Central memory CD4-positive, alpha-beta T cell (primary cell): ENCODE results near the gene ITGA4.

Source experiments
- DNase-seq: peaks from one replicate; pipeline ENCODE4 v3.0.0; 2022

Gene ITGA4

DNA sequence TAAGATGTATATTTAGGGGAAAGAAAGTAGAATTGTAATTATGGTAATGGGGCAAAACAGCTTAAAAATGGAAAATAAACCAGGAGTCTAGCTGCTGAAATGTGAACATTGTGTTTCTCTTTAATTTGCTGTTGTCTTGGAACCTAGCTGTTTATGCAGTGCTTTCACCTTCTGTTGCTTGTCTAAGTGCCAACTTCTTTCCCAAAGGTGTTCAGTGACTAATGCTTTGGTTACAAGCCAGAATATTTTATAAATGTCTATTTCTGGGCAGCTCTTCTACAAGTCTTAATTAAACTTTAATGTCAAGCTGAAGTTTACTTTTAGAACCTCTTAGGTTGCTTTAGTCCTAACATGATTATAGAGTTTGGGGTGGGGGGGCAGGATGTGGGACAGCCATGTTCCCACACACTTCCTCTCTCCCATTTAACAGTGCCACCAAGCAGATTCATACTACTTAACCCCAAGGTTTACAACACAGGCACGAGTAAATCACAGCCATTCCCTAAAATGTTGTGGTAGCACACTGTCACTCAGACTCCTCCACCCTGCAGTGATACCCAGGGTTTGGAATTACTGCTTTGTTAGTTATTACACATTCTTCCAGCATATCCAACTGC, 60.6 kb downstream of the ITGA4 start:
- DNase-seq: no peak

DNA sequence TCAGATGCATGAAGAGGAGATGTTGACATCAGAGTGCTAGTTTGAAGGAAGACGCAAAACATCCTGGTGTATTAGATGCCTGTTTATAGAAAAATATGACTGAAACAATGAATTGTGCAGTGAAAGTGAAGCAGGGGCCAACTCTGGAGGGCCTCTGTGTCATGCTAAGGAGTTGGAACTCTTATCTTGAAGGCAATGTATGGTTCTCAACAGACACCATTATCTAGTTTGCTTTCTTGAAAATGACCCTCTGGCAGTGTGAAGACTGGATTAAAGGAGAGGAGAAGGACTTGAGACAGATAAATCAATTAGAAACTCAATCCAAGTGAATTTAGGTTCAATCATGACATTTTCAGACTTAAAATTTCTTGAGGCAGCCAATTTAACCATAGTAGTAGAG, 63.1 kb downstream of the ITGA4 start:
- no peak for DNase-seq

DNA sequence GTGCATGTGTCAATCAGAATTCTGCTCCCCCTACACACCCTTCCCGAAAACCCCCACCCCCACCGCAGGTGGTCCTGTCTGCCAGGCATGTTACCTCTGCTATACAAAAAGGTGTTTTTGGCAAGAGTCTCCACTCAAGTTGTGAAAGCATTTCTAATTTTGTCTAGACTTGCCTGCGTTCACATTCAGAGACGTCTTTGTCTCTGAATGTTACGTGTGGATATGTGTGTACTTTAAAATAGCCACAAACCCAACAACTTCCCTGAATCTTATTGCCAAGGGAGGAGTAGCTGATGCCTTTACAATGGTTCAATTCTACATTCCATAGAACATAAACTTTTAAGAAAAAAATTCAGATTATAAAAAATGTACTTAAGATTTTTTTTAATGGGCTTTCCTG, 66.6 kb downstream of the ITGA4 start:
- DNase-seq: no peak

DNA sequence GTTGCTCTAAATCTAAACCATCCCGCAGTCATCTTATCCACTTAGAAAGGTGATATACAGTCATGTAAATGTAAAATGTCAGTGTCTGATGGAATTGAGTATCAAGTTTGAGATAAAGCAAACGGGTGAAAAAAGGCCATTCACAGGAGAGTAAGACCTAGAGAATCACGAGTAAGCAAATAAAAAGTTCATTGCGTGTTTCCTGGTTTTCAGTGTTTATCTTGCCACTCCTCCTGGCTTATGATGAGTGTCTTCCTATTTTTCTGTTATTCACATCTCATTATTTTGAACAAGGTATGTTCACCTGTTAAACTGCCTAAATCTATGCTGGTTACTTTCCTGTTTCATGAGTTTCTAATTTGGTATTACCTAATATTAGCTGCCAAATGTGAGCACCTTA, 68.8 kb downstream of the ITGA4 start:
- DNase-seq: no peak

DNA sequence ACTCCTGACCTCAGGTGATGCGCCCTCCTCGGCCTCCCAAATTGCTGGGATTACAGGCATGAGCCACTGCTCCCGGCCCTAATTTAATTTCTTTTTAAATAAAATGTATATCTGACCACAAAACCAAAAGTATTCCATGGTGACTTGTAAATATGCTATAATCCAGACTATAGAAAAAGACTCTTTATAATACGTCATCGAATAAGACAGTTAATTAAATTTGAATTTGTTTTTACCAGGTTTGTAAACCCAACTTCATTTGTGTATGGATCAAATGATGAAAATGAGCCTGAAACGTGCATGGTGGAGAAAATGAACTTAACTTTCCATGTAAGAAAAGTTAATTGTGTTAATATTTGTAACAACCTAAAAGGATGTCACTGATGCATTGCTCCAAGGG, 69.9 kb downstream of the ITGA4 start:
- no peak for DNase-seq

DNA sequence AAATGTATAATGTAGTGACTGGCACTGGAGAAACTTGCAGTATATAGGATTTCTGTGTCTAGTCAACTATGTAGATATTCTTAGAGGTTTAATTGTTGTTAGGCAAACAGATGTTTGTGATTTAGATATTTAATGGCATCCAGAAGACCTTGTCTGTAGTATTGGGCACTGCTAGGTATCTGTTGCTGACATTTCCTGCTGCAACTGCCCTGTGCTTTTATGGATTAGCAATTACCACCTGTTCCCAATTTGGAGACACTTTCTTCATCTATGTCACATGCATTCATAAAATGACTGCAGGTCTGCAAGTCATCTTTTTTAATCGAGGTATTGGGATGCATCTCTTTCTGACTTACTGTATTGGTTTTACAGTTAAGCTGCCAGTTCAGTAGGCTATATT, 71.3 kb downstream of the ITGA4 start:
- DNase-seq: no peak

DNA sequence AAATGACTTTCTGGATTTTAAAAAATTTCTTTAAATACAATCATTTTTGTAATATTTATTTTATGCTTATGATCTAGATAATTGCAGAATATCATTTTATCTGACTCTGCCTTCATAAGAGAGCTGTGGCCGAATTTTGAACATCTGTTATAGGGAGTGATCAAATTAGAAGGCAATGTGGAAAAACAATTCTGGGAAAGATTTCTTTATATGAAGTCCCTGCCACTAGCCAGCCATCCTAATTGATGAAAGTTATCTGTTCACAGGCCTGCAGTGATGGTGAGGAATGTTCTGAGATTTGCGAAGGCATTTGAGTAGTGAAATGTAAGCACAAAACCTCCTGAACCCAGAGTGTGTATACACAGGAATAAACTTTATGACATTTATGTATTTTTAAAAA, 79.5 kb downstream of the ITGA4 start:
- DNase-seq: no peak

DNA sequence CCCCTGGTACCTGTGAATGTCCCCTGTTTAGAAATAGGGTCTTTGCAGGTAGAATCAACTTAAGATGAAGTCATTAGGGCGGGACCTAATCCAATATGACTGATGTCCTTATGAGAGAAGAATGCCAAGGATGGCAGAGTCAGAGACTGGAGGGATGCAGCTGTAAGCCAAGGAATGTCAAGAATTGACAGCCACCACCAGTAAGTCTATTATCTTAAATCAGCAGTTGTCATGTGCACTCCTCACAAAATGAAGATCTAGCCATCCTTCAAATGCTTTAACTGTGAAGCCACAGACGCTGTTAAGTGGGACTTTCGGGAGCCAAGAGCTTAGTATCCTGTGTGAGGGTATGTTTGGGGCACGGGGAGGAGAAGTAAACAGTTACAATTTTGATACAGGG, 83.2 kb downstream of the ITGA4 start:
- no peak for DNase-seq

DNA sequence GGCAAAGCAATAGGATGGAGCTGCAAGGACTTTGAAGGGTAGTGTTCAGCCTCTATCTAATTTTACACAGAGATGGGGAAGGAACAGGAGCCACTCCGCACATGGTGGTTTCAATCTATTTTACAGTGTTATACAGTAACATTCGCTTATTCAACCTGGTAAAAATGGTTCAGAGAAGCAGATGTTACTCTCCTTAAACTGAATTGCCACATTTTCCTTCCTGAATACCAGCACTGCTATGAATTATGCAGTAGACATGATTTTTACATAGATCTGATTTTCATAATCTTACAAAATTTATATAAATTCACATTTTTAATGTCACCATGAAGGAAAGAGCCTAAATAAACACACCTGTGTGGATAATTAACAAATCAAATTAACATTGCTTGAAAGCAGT, 85.0 kb downstream of the ITGA4 start:
- no peak for DNase-seq

DNA sequence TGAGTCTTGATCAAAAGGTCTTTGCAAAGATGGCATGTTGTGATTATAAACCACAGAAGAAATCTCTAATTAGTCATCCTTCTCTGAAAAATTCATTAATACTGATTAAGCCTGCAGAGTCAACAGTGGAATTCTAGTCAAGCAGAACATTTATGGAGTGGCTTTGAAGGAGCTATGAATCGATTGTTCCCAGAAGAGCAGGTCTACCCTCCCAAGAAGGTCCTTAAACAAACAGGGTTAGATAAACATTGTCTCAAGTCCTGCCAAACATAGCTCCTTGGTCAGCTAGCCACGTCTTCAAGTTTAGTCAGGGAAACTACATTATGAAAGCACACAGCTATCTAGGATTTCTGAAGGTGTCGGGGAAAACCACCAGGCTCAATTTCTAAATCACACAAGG, 88.9 kb downstream of the ITGA4 start:
- no peak for DNase-seq

DNA sequence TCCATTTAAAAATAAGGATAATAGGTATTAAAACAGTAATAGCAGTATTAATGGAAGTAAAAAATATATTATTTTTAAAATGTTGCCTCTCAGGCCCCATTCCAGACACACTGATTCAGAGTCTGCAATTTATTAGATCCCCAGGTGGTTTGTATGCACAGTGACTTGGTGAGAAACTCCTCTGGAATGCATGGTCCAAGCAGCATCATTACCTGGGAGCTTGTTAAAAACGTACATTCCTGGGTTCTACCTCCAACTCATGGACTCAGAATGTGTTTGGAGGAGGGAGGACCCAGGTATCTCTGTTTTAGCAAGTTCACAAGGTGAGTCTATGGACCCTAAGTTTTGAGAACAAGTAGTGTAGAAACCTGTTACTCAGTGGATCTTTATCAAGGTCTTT, 95.6 kb downstream of the ITGA4 start:
- DNase-seq: no peak

DNA sequence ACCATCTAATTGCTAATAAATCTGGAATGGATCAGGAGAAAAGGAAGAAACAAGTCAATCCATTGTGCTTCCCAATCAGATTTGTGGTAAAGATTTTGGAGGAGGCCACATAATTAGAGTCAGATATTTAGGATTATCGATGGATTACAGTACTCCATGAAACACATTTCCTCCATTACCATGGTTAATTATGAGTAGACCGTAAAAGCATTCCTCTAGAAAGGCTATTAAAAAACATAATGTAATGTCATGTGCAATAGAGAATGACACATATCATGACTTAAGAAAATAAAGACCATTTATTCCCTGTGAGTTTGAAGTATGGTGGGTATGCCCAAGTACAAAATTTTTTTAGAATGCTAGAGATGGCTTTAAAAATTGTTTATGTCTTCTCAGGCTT, 96.1 kb downstream of the ITGA4 start:
- no peak for DNase-seq

DNA sequence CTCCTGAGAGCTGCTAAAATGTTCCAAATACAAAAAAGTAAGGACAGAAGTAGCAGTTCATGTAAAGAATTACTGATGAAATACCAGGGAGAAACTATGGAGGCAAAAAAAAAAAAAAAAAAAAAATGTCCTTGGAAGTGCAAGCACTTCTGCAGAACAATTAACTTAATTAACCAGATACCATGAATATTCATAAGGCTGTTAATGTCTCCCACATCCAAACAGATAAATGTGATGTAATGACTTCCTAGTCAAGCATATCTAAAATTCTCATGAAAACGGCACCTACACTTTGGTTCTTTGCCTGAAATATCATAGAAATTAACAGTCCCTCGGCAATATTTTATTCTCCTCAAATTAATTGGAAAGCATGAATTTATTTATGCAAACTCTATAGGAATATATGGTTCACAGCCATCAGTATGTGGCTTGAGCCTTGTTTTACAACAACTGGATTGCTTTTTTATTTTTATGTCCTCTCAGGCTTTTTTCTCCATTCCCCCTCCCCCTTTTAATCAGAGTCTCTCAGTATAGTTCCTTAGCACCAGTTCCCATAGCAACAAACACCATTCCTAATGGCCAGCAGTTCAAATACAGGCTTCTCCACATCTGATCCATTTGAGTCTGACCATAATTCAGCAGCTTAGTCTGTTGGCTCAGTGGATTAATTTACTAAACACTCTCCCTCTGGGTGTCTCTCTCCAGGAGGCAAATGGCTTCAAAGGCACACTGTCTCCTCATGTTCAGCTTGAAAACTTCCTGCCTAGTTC, 97.1 kb downstream of the ITGA4 start:
- no peak for DNase-seq

DNA sequence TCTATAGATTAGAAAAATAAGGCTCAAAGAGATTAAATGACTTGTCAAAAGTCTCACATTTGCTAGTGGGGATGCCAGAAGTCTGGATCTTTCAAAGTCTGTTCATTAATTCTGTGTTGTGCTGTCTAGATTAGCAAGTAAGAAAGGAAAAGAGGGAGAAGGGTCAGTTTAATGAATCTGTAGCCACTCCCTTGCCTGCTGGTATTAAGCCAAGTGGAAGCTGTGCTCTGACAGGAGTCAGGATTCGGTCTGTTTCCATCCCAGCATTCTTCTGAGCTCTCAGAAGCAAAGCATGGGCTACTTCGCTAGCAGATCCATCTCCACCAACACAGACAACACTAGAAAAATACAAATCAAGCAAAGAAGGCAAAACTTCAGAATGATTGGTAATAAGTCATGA, 101.2 kb downstream of the ITGA4 start:
- no peak for DNase-seq

DNA sequence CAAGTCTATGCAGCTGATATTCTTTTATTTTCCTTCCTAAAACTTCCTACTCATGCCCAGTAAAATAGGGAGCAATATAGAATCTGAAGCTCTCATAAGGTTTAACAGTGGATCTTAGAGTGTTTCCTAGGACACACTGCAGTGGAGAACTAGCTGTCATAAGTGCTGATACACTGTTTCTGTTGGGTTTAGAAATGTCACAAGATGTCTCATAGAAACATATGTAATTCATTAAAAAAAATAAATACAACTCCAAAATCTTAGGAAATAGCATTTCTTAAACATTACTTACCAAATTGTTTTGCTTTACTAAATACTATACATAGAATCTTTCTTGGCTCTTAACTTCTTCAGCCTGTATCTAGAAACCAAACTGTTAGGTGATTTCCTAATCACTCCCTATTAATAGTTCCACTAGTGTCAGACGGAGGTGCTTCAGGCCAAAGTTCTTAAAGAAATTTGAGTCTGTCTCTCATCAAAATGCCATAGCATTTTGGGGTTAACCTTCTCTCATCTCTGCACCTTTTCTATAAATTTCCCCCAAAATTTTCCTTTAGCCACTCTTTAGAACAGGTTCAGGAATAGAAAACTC, 106.0 kb downstream of the ITGA4 start:
- DNase-seq: no peak

DNA sequence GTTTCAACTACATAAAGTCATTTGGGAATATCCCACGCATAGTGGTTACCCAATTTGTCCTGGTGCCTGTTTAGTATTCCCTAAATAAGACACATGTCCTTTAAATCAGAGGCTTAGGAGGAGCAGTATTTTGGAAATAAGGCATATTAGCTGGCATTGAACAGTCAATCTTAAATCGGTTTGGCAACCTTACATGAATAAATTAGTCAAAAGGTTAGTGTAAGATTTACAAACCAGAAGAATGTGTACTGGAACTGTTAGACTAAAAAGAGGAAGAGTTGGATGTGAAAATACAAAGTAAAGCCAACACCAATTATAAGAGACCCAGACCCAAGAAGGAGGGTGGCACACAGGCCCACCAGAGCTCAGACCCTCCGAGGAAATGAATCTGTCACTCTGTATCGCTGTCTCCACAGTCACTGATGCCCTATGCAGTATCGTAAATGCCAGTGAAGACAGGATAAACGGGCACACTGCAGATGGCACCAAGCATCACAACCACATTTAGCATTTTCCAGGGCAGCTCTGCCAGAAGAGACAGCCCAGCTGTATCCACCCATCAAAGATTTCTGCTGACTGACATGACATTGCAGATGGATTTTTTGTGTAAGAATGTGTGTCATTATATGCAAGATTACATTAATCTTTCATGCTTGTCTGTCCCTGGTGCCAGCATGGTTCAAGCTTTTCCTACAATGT, 109.3 kb downstream of the ITGA4 start:
- no peak for DNase-seq

DNA sequence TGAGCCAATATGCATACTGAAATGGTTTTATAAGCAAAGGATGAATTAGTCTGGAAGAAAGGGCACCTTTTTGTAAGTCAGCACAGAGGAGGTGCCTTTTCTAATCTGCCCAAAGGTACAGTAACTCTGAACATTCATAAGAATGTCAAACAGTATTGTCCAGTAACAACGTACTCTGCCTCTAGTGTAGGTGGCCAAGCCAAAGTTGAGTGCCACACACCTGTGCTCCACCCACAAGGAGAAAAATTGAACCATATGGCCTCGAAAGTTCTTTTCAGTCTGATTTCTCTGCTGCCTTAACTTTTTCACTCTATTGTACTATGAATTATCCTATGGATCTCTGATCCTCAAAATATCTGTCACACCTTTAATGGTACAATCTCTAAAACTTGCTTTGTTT, 112.9 kb downstream of the ITGA4 start:
- DNase-seq: no peak

DNA sequence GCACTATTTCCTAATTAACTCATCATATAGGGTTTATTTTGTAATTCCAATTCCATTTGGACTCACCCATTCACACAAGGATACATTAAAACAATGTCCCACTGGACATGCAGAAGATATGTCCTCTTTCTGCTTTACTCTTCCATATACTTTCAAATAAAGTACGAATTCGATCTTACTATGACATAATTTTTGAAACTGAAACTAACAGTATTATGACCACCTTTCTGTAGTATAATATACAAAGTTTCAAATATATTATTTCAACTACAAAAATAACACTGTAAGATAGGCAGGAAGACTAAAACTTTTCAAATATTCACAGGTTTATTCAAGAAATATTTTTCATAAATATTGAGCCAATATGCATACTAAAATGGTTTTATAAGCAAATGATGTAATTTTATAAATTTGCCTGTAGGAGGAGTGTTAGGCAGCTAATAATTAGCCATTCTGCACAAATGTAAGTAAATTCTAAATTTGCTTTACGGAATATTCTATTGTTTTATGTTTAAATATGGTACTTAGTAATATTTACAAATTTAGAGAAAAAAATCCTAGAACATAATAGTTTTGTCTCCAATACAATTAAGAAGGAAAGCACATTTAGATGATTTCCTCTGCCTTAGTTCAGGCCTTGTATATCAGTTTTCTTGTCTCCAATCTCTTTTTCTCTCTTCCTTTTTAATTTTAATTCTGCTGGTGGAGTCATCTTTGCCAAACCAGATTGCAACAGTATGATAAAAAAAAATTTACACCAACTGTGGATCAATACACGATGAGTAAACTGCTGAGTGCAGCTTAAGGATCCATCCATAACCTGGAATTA, 113.9 kb downstream of the ITGA4 start:
- DNase-seq: no peak

DNA sequence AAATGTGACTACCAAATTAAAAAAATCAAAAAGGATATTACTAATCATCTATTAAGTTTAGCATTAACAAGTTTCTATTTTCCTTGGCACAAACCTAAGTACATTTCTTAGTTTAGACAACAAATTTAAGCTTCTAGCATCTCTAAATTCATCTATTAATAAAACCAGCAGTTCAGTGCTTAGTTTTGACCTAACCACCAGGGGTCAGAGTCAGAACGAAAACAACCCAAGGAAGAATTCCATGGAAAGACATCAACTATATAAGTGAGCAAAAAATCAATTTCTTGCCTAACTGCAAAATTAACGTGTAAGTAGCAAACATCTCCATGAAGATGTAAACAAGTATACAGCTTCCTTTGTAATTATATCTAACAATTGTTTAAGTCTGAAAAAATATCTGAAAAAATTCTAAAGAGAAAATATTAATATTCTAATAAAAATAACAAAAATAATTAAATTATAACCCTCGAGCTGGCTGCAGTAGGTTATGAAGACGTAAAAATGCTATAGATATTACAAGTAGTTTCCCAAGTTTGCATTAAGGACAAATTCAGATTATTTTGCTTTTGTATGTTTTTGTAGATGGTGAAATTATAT, 116.1 kb downstream of the ITGA4 start:
- DNase-seq: no peak

DNA sequence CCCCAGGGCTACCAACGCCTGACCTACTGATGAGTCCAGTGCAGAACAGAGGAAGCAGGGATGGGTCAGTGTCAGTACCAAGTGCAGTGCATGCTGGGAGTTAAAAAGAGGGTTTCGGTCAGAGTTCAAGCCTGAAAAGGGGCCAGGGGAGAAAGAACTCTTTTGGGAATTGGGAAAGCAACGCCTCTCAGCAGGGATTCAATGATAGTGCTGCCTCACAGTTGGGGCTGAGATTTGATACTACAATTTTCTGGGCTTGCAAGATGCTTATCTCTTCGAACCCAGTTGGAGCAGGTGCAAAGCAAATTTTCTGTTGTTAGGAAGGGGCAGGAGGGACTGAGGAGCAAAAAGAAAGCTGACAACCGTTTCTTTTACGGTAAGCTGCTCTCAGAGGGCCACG, 117.1 kb downstream of the ITGA4 start:
- no peak for DNase-seq

DNA sequence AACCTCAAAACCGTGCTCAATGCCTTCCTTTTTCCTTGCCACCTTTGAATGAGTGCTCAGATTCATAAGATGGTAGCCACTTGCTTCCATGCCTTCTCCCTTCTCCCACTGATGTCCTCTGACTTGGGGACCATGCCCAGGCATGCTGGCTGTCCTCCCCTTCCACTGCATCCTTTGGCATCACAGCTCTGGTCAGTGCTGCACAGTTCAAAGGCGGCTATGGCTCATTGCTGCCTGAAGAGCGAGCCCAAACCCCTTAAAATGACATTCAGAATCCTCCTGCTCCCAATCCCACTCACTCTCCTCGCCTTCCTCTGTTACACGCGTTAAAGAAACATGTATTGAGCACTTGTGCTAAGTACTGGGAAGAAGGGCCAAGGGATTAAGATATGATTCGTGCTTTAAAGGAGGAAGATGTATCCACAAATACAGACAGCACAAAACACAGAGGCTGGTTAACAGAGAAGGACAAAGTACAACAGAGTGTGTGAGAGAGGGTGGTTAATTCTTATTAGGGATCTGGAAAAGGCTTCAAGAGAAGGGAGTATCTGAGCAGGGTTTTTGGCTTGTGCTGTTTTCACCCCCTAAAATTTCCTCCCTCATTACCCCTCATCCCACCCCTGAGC, 118.0 kb downstream of the ITGA4 start:
- no peak for DNase-seq

DNA sequence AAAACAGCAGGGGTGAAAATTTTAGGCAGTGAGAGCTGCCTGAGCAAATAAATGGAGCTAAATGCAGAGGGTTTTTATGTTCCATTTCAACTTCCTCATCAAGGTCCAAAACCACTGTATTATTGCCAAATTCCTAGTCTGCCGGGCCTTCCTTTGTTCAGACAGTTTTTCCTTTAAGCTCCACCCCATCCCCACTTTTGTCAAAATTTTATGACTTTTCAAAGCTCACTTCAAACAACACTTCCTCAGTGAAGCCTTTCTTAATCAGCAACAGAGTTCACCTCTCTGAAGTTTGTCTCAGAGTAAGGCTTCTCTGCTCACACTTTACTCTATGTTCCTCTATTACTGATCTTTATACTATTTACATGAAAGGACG, 118.5 kb downstream of the ITGA4 start:
- DNase-seq: no peak
